GM21529 (cell line): ENCODE data around the gene VPS35L.

Experiments
- ATAC-seq: cut with Tn5 transposase; IDR thresholded peaks from one replicate; pipeline ENCODE4 v1.9.1; 2021; ENCODE audit not compliant: unreplicated experiment

Gene VPS35L, protein sequence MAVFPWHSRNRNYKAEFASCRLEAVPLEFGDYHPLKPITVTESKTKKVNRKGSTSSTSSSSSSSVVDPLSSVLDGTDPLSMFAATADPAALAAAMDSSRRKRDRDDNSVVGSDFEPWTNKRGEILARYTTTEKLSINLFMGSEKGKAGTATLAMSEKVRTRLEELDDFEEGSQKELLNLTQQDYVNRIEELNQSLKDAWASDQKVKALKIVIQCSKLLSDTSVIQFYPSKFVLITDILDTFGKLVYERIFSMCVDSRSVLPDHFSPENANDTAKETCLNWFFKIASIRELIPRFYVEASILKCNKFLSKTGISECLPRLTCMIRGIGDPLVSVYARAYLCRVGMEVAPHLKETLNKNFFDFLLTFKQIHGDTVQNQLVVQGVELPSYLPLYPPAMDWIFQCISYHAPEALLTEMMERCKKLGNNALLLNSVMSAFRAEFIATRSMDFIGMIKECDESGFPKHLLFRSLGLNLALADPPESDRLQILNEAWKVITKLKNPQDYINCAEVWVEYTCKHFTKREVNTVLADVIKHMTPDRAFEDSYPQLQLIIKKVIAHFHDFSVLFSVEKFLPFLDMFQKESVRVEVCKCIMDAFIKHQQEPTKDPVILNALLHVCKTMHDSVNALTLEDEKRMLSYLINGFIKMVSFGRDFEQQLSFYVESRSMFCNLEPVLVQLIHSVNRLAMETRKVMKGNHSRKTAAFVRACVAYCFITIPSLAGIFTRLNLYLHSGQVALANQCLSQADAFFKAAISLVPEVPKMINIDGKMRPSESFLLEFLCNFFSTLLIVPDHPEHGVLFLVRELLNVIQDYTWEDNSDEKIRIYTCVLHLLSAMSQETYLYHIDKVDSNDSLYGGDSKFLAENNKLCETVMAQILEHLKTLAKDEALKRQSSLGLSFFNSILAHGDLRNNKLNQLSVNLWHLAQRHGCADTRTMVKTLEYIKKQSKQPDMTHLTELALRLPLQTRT

DNA sequence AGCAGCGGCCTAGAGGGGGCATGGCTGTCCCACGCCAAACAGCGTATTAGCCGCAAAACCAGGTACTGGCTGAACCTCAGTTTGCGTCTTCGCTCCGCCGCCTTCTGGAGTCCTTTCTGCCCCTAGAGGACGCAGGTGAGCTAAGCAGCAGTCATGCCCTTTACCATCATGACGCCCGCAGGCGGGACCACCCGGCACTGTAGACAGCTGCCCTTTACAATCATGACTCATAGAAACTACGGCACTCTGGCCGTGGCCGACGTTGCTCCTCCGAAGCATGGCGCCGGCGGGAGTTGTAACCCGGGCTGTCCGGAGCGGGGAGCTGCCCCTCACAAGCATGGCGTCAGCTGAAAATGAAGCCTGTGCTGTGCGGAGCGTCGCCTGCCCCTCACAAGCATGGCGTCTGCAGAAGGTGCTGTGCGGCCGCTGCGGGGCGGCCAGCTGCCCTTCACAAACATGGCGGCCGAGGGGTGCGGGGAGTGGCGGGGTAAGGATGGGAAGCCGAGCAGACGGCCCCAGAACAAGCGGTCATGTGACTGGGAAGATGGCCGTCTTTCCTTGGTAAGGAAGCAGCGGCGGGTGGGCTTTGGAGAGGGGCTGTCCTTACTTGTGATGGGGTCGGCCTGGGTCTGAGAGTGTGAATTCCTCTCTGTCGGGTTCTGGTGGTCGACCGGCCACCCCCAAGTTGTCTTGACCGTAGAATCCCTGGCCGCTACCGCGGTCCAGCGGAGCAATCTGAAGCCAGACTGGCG is at the start of gene VPS35L:
VPS35L (plus strand) TSS at position 518 of the 752 bp plus-strand sequence; CDS start at position 545, 27 bp downstream.
- peak; percentile 97 for ATAC-seq

DNA sequence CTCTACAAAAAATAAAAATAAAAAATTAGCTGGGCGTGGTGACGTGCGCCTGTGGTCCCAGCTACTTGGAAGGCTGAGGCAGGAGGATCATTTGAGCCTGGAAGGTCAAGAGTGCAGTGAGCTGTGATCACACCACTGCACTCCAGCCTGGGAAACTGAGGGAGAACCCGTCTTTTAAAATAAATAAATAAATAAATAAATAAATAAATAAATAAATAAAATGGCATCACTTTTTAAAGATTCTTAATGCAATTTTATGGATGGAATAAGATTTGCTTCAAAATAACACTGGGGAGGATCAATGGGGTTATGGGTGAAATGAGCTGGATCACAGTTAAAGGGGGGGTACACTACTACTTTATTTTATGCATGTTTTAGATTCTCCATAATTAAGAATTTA is 48.5 kb upstream of the VPS35L start:
- ATAC-seq = no peak

DNA sequence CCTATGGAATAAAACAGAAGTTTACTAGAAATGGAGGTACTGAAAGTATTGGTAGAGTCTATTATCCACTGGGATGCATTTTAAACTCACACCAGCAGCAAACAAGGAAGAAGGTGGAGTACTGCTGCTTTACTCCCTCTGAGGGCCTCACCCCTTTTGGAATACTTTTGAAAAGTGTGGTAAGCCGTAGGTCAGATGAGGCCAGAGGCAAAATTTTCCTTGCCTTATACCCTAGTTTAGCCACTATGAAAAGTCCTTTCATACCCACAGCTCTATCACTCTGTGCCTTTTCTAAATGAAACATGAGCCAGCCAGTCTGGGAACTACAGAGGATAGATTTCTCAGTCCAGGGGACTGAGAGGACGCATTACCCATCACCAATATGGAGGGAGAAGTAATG is 47.6 kb upstream of the VPS35L start:
- ATAC-seq = no peak

DNA sequence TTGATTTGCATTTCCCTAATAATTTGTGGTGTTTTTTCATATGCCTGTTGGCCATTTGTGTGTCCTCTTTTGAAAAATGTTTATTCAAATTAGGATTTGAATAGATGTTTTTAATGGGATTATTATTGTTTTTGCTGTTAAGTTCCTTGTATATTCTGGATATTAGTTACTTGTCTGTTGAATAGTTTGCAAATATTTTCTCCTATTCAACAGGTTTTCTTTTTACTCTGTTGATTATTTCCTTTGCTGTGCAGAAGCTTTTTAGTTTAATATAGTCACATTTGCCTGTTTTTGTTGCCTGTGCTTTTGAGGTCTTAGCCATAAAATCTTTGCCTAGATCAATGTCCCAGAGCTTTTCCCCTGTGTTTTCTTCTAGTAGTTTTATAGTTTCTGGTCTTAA is 43.2 kb upstream of the VPS35L start:
- no peak for ATAC-seq

DNA sequence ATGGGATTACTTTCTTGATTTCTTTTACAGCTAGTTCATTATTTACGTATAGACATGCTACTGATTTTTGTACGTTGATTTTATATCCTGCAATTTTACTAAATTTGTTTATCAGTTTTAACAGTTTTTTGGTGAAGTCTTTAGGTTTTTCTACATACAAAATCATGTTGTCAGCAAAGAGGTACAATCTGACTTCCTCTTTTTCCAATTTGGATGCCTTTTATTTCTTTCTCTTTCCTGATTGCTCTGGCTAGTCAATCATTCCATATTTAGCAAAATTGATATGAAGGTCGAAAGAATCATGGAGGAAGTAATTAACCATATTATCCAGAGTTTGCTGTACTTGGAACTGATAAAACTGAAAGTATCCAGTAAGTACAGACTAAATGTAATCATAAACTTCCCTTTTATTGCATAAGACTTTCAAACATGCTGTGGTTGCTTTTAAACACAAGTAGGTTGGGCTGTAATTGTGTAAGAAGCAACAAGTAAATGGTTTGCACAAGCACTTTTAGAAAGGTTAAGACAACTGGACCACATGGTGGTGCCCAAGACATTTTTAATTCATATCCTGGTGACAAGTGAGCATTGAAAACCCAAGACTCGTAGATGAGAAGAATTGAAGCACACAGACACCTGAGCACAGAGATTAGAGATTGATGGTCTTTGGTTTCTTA is 42.0 kb upstream of the VPS35L start:
- no peak for ATAC-seq

DNA sequence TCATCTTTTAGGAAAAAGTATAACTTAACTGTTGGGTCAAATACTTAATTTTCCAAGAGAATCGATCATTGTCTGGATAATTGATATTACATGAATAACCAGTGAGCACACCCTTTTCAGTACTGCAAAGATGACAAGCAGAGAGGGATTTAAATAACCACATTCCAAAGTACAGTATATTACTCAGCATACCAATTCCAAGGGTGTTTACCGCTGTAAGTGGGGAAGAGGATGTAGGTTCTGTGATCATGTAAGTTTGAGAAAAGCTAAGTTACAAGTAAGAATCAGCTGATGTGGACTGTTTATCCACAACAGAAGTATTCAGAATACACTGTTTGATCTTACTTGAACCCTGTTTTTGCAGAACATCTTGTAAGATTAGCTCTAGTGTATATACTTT is 39.7 kb upstream of the VPS35L start:
- ATAC-seq = no peak

DNA sequence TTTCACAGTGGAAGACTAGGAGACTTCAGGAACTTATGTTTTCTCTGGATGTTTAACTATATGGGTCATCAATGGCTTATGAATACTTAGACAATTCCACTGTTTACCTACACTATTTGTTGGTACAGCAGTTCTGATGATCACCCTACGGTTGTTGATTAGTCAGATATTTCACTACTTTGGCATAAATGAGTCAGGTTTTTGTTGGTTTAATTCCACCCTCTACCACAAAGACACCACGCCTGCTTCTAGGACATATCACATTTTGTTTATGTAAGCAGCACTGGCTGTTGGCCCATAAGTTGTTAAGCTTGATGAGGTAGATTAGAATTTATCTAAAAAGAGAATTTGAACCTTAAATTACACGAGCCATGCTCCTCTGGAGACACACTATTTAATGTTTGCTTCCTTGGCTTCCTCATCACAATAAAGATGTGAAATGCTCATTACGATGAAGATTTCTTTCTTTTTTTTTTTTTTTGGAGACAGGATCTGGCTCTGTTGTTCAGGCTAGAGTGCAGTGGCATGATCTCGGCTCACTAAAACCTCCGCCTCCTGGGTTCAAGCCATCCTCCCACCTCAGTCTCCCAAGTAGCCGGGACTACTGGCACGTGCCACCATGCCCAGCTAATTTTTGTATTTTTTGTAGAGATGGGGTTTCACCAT is 37.9 kb upstream of the VPS35L start:
- no peak for ATAC-seq

DNA sequence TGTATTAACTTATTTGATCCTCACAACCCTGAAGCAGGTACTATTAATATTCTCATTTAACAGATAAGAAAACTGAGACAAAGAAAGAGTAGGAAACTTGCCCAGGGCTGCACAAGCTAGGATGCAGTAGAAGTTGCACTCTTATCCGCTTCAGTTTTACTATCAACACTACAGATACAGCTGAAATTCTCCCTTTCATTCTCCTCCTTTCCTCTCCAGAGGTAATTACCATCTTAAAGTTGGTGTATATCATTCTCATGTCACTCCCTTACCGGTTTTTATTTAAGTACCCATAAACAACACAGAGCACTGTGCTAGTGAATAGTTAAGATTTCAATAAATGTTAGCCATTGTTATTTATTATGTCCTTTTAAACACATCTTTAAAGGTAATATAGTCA is 37.1 kb upstream of the VPS35L start:
- no peak for ATAC-seq

DNA sequence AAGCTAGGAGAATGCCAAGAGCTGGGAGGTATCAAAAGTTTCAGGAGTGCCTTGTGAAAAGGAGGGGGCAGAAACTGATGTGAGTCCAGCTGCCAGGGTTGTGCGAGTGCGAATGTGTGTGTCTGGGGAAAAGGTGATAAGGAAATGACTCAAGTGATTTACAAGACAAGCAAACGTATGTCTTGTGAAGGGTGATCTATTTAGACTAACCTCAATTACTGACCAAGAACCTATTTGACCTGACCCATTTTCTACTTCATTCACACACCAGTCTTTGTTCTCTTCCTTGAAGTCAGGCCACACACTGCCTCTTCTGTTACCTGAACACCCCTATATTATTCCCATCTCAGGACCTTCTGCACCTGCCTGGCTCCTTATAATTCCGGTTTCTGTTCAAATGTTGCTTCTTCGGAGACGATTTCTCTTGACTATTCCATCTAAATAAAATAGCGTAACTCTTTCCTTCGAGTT is 34.6 kb upstream of the VPS35L start:
- no peak for ATAC-seq

DNA sequence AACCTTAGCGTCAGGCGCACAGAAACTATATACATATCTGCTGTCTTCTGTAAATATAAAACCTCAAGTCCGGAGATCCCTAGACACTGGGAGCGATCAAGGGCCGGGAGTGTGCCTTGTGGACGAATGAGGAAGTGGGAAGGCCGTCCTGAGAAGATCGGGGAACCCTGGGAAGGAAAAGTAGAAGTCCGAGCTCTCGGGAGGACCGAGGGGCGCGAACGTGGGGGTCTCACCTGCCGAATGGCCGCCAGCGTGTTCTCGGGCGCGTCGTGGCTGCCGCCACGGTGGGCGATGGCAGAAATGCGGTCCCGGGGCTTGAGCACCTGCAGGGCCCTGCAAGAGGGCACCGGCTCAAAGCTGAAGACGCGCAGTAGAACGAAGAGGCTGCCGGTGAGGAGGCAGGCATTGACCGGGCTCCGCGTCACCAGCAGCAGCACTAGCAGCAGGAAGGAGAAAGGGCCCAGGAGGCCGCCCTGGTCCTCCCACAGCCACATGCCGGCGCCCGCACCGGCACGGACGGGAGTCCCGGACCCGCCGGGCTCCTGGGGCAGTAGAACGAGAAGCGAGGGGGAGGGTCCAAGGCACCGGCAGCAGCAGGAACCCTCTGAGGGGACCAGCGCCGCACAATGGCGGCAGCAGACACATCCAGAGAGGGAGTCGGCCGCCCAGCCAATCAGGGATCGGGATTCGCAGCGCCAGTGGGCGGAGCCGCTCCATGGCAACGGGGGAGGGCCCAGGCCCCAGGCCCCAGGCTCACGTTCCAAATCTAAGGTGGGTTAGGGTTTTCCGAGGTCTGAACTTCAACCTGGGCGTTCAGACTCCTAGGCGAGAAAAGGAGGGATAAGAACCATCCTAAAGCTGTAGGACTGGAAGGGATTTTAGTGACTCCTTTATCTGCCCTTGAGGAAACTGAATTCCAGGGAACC is 33.8 kb upstream of the VPS35L start, which contains the start of gene GDE1:
GDE1 (minus strand) TSS at position 628 of the 926 bp plus-strand sequence; CDS start at position 494, 134 bp downstream.
- ATAC-seq = peak; percentile 82

DNA sequence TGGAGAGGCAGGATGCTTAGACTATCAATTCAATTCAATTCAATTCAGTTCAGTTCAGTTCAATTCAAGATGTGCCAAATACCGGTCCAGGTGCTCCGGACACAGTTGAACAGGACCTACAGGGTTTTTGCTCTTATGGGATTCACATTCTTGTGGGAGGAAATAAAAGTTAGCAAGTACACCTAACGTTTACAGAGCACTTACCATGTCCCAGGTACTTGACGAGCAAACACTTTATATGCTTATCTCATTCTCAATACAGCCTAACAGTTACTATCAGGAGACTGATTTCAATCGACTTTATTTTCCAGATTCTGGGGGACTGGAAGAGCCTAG is 33.1 kb upstream of the VPS35L start:
- no peak for ATAC-seq

DNA sequence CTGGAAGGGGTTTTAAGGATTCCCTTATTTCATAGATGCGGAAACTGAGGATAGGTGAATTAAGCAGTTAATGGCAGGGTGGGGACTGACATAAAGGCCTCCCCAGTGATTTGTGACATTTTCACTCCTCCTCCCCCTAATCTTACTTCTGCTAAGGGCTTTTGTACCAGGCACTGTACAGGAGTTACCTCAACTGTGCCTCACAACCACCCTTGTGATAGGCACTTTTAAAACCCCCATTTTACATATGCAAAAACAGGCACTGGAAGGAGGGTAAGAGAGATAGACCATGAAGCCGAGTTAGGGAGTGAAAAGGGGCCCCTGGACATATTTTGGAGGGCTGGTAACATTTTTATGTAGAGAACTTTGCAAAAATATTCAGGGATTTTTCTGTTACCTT is 32.7 kb upstream of the VPS35L start:
- no peak for ATAC-seq

DNA sequence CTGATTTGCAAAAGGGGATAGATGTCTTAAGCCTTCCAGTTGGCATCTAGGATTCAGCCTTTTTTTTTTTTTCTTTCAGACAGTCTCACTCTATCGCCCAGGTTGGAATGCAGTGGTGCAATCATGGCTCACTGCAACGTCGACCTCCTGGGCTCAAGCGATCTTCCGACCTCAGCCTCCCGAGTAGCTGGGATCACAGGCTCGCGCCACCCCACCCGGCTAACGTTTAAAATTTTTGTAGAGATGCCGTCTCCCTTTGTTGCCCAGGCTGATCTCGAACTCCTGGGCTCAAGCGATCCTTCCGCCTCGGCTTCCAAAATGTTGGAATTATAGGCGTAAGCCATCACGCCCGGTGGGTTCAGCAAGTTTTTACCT is 32.3 kb upstream of the VPS35L start:
- no peak for ATAC-seq

DNA sequence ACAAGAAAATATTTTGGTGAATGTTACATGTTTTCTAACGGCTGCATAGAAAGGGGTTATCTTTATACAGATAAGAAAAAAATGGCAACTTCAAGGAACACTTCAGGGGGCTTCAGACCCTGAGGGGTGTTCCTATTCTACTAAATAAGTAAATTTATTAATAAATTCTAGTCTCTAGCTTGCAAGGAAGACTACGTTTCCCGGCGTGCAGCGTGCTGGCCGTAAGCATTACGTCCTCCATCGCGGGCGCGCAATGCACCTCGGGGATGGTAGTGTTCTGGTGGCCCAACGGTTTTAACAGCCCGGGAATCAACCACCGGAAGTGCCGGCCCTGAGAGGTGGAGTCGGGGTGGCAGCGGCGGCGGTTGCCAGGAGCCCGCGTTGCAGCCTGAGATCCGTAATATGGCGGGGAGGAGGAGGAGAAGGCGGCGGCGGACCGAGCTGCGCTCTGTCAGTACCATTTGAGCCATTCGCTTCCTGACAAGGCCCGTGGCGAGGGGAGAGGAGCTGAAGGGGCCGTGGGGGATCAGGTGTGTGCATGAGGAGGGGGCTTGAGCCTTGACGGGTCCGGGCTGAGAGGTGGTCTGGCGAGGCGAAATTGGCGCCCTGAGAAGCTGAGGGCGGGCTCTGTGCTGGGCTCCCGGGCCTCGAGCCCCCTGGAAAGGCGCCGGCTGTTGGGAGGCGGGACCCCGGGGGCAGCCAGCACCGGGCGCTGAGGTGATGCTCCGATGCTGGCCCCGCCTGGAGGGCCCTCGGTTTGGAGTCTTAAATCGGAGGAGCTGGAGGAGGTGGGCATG is 31.7 kb upstream of the VPS35L start, which contains the start of gene CCP110:
CCP110 (plus strand) TSS at position 384 of the 797 bp plus-strand sequence. CDS start 3,940 bp downstream, outside the sequence.
- ATAC-seq = peak; percentile 72

DNA sequence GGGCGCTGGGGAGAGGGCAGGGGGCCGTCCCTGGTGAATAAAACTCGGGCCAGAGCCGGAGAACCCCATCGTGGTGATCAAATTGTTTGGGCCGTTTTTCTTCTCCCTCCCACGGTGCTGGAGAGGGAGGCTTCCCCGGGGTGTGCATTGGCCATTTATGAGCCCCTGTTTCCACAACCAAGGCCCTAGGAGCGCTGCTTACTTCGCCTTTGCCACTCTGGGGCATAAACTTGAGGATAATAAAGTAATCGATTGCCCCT is 31.2 kb upstream of the VPS35L start:
- ATAC-seq = no peak

DNA sequence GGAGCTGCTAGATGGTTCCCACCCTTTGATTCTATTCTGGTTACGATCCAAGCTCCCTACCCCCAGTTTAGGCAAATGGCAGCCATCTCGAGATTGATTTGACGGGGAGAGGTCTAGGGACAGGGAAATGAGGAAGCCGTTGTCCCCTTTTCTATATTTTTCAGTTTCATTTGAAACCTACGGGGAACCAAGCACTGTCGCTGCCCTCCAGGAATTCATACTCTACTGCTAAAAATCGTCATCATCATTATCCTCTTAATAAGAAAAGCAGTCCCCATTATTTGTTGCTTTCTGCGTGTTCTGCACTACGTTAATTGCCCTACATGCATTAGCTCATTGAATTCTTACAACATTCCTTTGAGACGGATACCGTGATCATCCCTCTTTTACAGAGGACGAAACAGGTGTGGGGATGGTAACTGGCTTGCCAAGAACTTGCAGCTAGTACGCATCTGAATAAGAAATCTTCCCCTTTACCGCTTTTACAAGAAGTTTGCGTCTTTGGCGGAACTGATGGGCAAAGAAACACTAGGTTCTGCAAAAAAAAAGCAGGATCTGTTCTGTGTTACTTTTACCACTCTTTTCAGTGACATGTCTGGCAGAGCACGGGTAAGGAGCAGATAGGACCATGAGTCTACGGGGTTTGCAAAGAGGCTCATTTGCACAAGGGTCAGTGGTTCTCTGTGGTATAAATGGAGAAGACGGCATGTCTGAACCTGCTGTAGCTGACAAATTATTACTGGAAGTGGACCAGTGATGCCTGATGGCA is 30.7 kb upstream of the VPS35L start:
- ATAC-seq = no peak

DNA sequence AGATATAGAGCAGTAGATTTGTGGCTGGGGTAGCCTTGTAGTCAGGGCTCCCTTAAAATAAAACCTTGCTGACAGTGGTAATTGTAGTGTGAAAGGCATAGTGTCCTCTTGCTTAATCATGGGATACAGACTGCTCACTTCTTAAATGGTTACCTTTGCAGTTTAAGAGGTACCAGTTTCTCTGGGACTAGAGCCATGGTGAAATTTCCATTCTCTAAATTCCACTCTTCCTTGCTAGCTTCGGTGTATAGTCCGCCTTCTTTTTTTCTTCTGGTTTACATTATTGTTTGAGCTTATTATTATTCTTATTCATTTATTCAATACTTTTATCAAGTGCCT is 30.1 kb upstream of the VPS35L start:
- no peak for ATAC-seq

DNA sequence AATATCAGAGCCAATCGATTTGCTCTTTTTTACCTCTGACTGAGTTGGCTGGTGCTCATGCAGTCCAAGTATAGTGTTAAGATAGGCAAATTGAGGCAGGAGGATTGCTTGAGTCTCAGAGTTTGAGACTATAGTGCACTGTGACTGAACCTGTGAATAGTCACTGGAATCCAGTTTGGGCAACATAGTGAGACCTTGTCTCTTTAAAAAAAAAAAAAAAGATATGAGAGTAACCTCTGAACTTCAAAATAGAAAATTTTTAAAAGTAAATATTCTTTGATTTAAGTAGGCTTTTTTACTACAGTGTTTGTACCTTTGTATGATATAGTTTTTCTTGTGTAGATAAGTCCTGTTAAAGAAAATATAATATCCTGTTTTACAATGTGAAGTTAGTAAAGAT is 28.3 kb upstream of the VPS35L start:
- no peak for ATAC-seq
